Esophagus muscularis mucosa (tissue), 4 donors: ENCODE measurements around the gene SOX1. TPM values are rescaled to one million over a fixed set of nuclear protein-coding genes. Genes with fewer than 3 reads are reported as not detected.
A peak's percentile ranks its signal among the peaks of the same experiment; 100 is the strongest.

Experiments
- DNase-seq: peaks from one replicate; pipeline ENCODE4 v3.0.0-alpha.2; 2017; ENCODE audit errors: extremely low spot score
- H3K27ac ChIP-seq, 4 donors: fragments of 200-600 bp; sonication (generic); replicated peaks in 1 of 4; 1 replicate in 3 of 4; 2 replicates in 1 of 4; pipeline ENCODE4 v1.5.1; 2016 to 2019; ENCODE audit warnings: mild to moderate bottlenecking in 1 of 4
- H3K27me3 ChIP-seq, 4 donors: fragments of 200-600 bp; sonication (generic); one replicate each; pipeline versions ENCODE4 v1.5.1 to v1.6.0; 2016 to 2019
- H3K36me3 ChIP-seq, 4 donors: fragments of 200-600 bp; sonication (generic); one replicate each; pipeline ENCODE4 v1.5.1; 2016 to 2019
- H3K4me1 ChIP-seq, 4 donors: fragments of 200-600 bp; sonication (generic); one replicate each; pipeline ENCODE4 v1.5.1; 2016 to 2019
- H3K4me3 ChIP-seq, 4 donors: fragments of 200-600 bp; sonication (generic); 1 replicate in 2 of 4; 2 replicates in 2 of 4; pipeline ENCODE4 v1.5.1; 2016 to 2019; ENCODE audit warnings: mild to moderate bottlenecking in 4 of 4, moderate library complexity in 1 of 4
- H3K9me3 ChIP-seq, 4 donors: fragments of 200-600 bp; sonication (generic); 1 replicate in 3 of 4; 2 replicates in 1 of 4; pipeline ENCODE4 v1.5.1; 2016 to 2019
- EP300 ChIP-seq: sonication (generic); formaldehyde crosslinking; IDR thresholded peaks from one replicate; pipeline ENCODE4 v1.6.1; 2017; ENCODE audit warnings: antibody characterized with exemption
- POLR2A ChIP-seq: fragments of 450-650 bp; IDR thresholded peaks from one replicate; pipeline ENCODE4 v1.6.1; 2017; ENCODE audit warnings: antibody characterized with exemption, moderate library complexity, mild to moderate bottlenecking, low read depth
- POLR2AphosphoS5 ChIP-seq, 2 donors: sonication (generic); formaldehyde crosslinking; IDR thresholded peaks; one replicate each; pipeline ENCODE4 v1.6.1; 2017; ENCODE audit warnings: antibody characterized with exemption in 2 of 2
- WGBS: methylation state at CpG from one replicate; pipeline ENCODE4 v1.1.5; 2018; 5-methylcytosine and 5-hydroxymethylcytosine counted together
- intact Hi-C: fragments of 100-400 bp; cut with DNase I; formaldehyde crosslinking; loops from one replicate; pipeline ENCODE4 v1.15.1; 2023
- total RNA-seq, 4 donors: library from RNA; depleted of rRNA; stranded (reverse); fragments of >200 nt; gene quantifications; one replicate each; pipeline versions ENCODE4 v1.1.0 to v1.2.1, GENCODE V29; 2016
- TF ChIP-seq, protein P1 (sequence below), 3 experiments: fragments of 200-600 bp in 2 of 3; fragments of 450-650 bp in 1 of 3; sonication (generic) in 2 of 3; IDR thresholded peaks; one replicate each; pipeline ENCODE4 v1.5.1; 2017 to 2019; ENCODE audit warnings: antibody characterized with exemption in 3 of 3, mild to moderate bottlenecking in 2 of 3, moderate library complexity in 1 of 3

Gene SOX1
- total RNA-seq, 4 donors from 2014 or later = under 0.01 to 0.17 TPM; not detected in 2

DNA sequence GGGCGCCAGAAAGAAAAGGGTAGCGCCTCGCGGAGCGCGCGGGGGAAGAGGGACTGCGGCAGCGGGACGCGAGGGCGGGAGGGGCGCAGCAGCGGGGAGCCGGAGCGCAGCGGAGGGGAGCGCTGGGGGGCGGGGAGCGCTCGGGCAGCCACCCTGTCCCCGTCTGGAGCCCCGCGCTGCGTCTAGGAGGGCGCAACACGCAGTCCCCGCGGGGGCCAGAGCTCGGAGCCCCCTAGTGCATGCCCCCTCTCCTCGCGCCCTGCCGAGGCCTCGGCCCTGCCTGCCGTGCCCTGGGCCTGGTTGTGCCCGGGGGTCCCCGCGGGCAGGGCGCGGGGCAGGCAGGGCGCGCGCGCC, 37.9 kb downstream of the SOX1 start:
- no peak overlapping the region for H3K27ac ChIP-seq
- DNase-seq = no peak
- no peaks in the 10 kb centered on the region for H3K9me3 ChIP-seq
- no peak overlapping the region for H3K4me3 ChIP-seq
- WGBS = 3% methylated on average over 26 of the region's 44 CpGs
- H3K36me3 ChIP-seq = no peaks in the 10 kb centered on the region
- peaks cover 0 to 27% (median 23%) of the 10 kb centered on the region in 4 donors for H3K4me1 ChIP-seq
- TF ChIP-seq, protein P1, sequence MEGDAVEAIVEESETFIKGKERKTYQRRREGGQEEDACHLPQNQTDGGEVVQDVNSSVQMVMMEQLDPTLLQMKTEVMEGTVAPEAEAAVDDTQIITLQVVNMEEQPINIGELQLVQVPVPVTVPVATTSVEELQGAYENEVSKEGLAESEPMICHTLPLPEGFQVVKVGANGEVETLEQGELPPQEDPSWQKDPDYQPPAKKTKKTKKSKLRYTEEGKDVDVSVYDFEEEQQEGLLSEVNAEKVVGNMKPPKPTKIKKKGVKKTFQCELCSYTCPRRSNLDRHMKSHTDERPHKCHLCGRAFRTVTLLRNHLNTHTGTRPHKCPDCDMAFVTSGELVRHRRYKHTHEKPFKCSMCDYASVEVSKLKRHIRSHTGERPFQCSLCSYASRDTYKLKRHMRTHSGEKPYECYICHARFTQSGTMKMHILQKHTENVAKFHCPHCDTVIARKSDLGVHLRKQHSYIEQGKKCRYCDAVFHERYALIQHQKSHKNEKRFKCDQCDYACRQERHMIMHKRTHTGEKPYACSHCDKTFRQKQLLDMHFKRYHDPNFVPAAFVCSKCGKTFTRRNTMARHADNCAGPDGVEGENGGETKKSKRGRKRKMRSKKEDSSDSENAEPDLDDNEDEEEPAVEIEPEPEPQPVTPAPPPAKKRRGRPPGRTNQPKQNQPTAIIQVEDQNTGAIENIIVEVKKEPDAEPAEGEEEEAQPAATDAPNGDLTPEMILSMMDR (IDR thresholded peaks at IDR 0.05) = no peak
- TF ChIP-seq POLR2A (no peak), POLR2AphosphoS5 (IDR thresholded peaks at IDR 0.05) (no peak), EP300 (no peak)
- H3K27me3 ChIP-seq = peaks cover 0 to 89% (median 32%) of the 10 kb centered on the region in 4 donors
- intact Hi-C loops = no loop called here

DNA sequence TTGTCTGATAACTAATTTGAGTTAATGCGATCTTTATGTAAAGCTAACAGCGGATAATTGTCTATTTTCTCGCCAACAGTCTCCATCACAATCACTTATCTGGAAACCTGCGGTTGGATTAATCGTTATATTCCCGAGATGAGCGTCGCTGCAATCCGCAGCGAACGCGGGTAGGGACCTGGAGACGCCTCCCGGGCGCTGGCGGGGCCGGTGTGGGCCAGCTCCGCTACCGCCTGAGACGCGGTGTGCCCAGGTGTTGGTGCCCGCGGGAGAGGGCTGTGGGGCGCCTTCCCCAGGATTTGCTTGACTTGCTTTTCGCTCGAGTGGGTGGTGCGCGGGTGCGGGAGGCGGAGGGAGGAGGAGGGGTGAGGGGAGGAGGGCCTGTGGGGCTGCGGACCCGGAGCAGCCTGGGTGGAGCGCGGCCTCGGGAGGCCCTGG, 38.3 kb downstream of the SOX1 start:
- Histone ChIP-seq H3K4me3 (no peak overlapping the region), H3K36me3 (no peaks in the 10 kb centered on the region), H3K27ac (no peak overlapping the region), H3K4me1 (peaks cover 0 to 27% (median 23%) of the 10 kb centered on the region in 4 donors), H3K27me3 (peaks cover 0 to 91% (median 32%) of the 10 kb centered on the region in 4 donors), H3K9me3 (no peaks in the 10 kb centered on the region)
- DNase-seq = peak; percentile 82
- TF ChIP-seq EP300 = no peak
- no peak for TF ChIP-seq POLR2AphosphoS5 (IDR thresholded peaks at IDR 0.05)
- no peak for TF ChIP-seq POLR2A
- TF ChIP-seq, protein P1 (IDR thresholded peaks at IDR 0.05) = no peak
- WGBS = 6% methylated on average over 16 of the region's 35 CpGs
- intact Hi-C loops = no loop called here

DNA sequence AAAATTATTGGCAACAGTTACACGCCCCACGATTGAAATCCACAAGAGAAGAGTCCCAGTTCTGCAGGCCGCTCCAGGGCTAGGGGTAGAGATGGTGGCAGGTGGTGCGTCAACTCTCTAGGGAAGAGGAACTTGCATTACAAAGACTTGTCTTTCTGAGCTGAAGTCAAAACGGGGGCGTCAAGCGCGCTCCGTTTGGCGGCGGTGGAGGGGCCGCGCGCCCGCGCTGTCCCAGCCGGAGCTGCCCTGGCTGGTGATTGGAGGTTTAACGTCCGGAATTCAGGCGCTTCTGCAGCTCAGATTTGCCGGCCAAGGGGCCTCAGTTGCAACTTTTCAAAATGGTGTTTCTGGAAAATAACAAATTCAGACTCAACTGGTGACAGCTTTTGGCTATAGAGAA, 38.9 kb downstream of the SOX1 start:
- 3% methylated on average over 5 of the region's 21 CpGs for WGBS
- DNase-seq = peak; percentile 88
- no peak overlapping the region for H3K4me3 ChIP-seq
- intact Hi-C loops = no loop called here
- H3K27ac ChIP-seq = no peak overlapping the region
- H3K36me3 ChIP-seq = no peaks in the 10 kb centered on the region
- peaks cover 0 to 91% (median 32%) of the 10 kb centered on the region in 4 donors for H3K27me3 ChIP-seq
- TF ChIP-seq POLR2AphosphoS5 (IDR thresholded peaks at IDR 0.05) = no peak
- no peak for TF ChIP-seq POLR2A
- TF ChIP-seq, protein P1 (IDR thresholded peaks at IDR 0.05) = no peak
- TF ChIP-seq EP300 = no peak
- H3K4me1 ChIP-seq = peaks cover 0 to 27% (median 23%) of the 10 kb centered on the region in 4 donors
- no peaks in the 10 kb centered on the region for H3K9me3 ChIP-seq

DNA sequence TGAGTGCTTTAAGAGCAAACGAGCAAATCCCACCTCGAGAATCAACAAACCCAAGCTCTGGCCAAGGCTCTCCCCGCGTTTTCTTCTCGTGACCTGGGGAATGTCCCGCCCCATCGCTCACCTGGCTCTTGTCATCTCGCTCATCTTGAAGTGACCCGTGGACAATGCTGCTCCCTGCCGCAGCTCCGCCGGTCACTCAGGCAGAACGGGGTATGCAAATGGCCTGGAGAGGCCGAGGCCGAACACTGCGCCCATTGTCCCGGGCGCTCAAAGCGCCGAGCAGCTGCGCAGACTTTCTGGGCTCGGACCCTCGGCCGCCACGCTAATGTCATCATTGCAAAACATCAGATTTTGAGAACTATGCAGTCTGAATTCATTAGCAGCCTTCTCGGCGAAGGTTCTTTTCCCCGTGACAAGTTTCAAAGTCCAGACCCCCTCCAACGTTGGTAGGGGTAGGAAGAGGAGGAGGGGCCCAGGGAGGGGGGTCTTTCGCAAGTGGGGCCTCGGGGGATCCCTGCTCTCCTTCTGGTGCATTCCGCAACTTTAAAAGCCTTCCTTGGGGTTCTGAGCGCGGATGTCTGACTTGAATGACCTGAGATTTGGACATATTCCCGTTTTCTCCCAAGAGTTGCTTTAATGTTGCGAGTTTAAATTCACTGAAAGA, 39.7 kb downstream of the SOX1 start:
- no peaks in the 10 kb centered on the region for H3K36me3 ChIP-seq
- peaks cover 0 to 27% (median 23%) of the 10 kb centered on the region in 4 donors for H3K4me1 ChIP-seq
- H3K27ac ChIP-seq = no peak overlapping the region
- no peak overlapping the region for H3K4me3 ChIP-seq
- peaks cover 0 to 91% (median 31%) of the 10 kb centered on the region in 4 donors for H3K27me3 ChIP-seq
- DNase-seq = peak; percentile 60
- TF ChIP-seq, protein P1 (IDR thresholded peaks at IDR 0.05) = no peak
- no peak for TF ChIP-seq POLR2A
- TF ChIP-seq EP300 = no peak
- TF ChIP-seq POLR2AphosphoS5 (IDR thresholded peaks at IDR 0.05) = no peak
- WGBS = 10% methylated on average over 35 of the region's 36 CpGs
- no peaks in the 10 kb centered on the region for H3K9me3 ChIP-seq
- intact Hi-C loops = no loop called here

DNA sequence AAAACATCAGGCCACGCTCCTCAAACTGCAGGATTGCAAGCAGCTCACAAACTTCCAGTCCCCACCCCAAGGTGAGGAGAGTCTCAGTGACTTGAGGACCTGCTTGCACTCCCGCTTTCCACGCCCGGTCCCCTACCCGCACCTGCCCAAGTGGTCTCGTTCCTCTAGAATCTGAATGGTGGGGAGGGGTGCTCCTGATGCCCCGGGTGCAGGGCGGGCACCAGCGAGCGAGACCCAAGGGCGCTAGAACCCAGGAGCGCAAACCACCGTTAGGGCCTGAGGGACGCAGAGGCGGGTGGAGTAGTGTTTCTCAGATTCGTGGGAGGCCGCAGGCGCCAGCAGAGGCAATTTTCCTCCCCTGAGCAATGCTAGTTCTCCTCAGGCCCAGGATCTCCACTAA, 40.3 kb downstream of the SOX1 start:
- no peak overlapping the region for H3K27ac ChIP-seq
- peaks cover 0 to 27% (median 23%) of the 10 kb centered on the region in 4 donors for H3K4me1 ChIP-seq
- intact Hi-C loops = no loop called here
- H3K27me3 ChIP-seq = peaks cover 0 to 91% (median 31%) of the 10 kb centered on the region in 4 donors
- H3K4me3 ChIP-seq = no peak overlapping the region
- WGBS = 43% methylated on average over 18 of the region's 18 CpGs
- TF ChIP-seq POLR2AphosphoS5 (IDR thresholded peaks at IDR 0.05) = no peak
- no peak for TF ChIP-seq EP300
- no peak for TF ChIP-seq POLR2A
- TF ChIP-seq, protein P1 (IDR thresholded peaks at IDR 0.05) = no peak
- peak; percentile 80 for DNase-seq
- no peaks in the 10 kb centered on the region for H3K9me3 ChIP-seq
- H3K36me3 ChIP-seq = no peaks in the 10 kb centered on the region
